SK-N-MC (cell line): ENCODE results near the gene AQP3.

Experiments
- EZH2 ChIP-seq: fragments of 200-600 bp; sonication (generic); IDR thresholded peaks from one replicate; pipeline ENCODE4 v1.6.1; 2017; ENCODE audit warnings: antibody characterized with exemption
- FOXP2 ChIP-seq: optimal IDR thresholded peaks from 2 replicates; pipeline ENCODE3; 2011; ENCODE audit warnings: mild to moderate bottlenecking, moderate library complexity; ENCODE audit not compliant: insufficient read depth; ENCODE audit errors: extremely low read length, control extremely low read depth
- POLR2AphosphoS5 ChIP-seq: IDR thresholded peaks from 2 replicates; pipeline ENCODE4 v1.6.1; 2012; ENCODE audit warnings: mild to moderate bottlenecking, low read depth, low read length, borderline replicate concordance

DNA sequence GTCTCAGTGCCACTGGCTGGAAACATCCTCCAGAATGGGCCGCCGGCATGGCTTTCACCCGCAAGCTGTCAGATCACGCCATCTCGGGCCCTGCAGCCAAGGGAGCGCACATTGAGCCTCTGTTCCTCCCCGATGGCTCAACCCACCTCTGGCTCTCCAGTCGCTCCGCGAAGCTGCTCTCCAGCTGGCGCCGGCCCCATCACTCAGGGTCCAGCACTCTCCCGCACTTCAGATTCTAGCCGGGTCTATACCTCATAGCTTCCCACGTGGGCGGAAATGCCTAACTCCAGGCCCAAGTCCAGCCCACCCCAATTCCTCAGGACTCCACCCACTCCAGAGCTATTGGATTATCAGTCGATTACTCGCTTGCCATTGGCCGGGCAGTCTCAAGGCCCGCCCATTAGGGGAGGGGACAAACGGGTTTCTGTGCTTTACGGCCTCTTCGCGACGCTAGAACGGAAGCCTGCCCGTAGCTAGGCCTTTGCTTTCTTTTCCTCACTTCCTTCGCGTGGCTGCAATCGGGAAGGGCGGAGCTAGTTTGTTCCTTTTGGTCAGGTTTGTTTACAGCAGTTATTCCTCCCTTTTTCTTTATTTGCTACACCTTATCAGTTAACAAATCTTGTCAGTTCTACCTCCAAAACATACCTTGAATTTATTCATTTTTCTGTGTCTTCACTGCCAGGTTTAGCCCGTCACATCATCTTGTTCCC lies 26.4 kb upstream of the AQP3 start, which contains the start of gene NOL6:
- TF ChIP-seq POLR2AphosphoS5 (peak; percentile 88), EZH2 (no peak), FOXP2 (no peak)
